ENCODE measurements around the gene NBPF11.
"Not testable (repeated sequence)": the region's sequence is repeated elsewhere in the genome, so short reads cannot be mapped to it uniquely, and the experiment has no call there.

Gene NBPF11

DNA sequence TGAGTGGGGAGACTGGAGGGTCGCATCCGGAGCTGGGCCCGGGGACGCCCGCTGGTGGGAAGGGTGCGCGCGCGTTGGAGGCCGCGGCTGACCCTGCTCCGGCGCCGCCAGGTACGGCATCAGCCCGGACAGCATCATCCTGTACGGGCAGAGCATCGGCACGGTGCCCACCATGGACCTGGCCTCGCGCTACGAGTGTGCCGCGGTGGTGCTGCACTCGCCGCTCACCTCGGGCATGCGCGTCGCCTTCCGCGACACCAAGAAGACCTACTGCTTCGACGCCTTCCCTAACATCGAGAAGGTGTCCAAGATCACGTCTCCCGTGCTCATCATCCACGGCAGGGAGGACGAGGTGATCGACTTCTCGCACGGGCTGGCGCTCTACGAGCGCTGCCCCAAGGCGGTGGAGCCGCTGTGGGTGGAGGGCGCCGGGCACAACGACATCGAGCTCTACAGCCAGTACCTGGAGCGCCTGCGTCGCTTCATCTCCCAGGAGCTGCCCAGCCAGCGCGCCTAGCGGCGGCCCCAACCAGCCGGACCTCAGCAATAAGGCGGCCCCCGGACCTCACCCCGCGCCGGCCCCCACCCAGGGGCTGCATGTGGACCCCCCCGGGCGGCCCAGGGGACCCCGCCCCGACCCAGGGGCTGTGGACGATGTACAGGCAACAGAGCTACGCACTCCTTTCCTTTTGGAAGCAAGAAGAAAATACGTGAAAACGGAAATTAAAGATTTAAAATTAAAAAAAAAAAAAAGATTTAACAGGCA lies 2.8 kb downstream of the NBPF11 start:
- not testable (repeated sequence) for DNase-seq (ENCODE audit: low read depth, low spot score)

DNA sequence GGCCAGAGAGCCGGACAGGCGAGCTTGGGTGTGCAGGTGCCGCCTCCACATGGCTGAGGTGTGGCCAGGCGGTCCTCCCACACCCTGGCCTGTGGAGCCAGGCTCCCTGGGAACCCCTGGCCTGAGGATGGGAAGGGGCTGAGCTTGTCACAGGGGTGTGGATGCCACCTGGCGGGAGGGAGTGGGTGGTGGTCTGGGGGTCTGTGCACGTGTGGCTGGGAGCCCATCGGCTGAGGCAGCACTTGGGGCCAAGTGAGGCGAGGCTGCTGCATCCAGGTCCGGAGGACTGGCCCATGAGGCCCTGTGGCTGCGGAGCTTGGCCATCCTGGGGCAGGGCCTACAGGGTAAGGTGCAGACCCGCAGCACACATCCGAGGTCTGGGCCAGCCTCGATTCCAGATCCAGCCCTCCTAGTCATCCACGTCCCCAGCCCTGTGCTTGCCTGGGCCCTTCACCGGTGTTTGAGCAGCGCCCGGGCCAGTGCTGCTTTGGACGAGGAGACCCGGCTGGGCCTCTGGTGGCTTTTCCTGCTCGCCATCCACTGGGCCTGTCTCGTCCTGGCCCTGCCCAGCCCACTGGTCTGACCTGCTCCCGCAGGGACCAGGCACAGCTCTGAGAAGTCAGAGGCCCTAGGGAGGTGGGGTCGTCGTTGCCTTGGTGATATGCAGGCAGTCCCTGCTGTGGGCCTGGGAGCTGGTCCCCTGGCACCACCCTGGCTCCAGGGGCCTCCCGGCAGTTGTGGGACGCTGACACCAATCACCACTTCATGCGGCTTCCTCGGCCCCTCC lies 4.8 kb downstream of the NBPF11 start:
- DNase-seq (ENCODE audit: low read depth, low spot score) = not testable (repeated sequence)

DNA sequence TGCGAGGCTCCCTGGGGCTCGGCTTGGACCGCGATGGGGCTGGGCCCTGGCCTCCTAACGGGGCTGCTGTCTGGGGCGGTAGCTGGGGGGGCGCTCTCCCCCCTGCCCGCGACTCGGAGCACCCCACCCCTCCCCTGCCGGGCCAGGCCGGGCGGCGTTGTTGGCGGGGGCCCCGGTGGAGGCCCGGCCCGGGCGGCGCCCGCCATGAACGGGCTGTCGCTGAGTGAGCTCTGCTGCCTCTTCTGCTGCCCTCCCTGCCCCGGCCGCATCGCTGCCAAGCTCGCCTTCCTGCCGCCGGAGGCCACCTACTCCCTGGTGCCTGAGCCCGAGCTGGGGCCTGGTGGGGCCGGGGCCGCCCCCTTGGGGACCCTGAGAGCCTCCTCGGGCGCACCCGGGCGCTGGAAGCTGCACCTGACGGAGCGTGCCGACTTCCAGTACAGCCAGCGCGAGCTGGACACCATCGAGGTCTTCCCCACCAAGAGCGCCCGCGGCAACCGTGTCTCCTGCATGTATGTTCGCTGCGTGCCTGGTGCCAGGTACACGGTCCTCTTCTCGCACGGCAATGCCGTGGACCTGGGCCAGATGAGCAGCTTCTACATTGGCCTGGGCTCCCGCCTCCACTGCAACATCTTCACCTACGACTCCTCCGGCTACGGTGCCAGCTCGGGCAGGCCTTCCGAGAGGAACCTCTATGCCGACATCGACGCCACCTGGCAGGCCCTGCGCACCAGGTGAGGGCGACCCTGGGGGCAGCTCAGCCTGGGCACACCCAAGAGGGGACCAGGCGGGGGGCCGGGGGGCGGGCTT lies 5.7 kb downstream of the NBPF11 start:
- not testable (repeated sequence) for DNase-seq (ENCODE audit: low read depth, low spot score)

DNA sequence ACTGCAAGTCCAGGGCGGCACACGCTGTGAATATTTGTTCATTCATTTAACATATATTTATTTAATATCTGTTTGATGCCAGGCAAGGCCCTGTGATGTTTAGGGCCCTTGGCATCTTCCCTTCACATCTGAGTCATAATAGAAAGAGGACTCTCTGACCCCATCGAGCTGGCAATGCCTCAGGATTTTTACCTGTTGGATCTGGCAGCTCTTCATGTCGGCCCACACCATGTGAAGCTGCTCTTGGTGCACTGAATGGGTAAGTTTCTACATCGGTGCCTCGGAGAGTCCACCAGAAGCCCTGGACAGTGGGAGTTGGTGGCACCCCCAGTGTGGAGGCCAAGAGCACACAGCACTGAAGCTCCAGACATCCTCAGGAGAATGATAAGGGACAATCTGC lies 8.9 kb downstream of the NBPF11 start:
- not testable (repeated sequence) for DNase-seq (ENCODE audit: low read depth, low spot score)

DNA sequence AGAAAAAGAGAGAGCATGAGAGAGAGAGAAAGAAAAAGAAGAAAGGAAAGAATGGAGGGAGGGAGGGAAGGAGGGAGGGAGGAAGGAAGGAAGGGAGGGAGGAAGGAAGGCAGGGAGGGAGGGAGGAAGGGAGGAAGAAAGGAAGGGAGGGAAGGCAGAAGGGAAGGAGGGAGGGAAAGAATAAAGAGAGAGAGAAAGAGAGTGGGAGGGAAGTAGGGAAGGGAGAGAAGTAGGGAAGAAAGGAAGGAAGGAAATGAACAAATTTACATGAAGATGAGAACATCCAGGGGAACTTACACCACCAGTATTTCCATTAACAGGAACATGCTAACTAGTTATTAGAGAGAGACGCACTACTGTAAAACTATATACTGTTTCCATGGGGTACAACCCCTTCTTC lies 10.1 kb downstream of the NBPF11 start:
- DNase-seq (ENCODE audit: low read depth, low spot score) = not testable (repeated sequence)

DNA sequence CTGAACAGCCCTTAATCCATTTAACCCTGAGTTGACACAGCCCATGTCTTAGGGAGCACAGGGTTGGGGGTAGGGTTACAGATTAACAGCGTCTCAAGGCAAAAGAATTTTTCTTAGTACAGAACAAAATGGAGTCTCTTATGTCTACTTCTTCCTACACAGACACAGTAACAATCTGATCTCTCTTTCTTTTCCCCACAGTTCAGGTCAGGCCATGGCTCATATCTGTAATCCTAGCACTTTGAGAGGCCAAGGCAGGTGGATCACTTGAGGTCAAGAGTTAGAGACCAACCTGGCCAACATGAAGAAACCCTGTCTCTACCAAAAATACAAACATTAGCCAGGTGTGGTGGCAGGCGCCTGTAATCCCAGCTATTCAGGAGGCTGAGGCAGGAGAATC lies 13.5 kb downstream of the NBPF11 start:
- not testable (repeated sequence) for DNase-seq (ENCODE audit: low read depth, low spot score)

DNA sequence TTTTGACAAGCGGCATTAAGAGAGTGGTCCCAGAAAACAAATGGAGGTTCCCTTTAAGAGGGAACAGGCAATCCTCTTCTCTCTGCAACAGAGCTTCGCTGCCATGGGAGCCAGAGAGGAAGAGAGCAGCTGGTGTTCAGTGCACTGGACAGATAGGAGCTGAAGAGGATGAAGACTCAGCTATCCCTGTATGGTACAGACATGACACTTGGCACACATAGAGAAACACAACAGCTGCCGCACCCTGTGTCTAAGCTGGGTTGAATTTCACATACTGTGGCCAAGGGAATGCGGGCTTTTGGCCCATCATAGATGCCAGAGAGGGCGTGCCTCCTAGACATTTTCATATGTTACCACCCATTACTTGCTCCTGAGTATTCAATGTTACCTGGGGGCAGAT lies 29.7 kb downstream of the NBPF11 start:
- DNase-seq (ENCODE audit: low read depth, low spot score) = not testable (repeated sequence)

DNA sequence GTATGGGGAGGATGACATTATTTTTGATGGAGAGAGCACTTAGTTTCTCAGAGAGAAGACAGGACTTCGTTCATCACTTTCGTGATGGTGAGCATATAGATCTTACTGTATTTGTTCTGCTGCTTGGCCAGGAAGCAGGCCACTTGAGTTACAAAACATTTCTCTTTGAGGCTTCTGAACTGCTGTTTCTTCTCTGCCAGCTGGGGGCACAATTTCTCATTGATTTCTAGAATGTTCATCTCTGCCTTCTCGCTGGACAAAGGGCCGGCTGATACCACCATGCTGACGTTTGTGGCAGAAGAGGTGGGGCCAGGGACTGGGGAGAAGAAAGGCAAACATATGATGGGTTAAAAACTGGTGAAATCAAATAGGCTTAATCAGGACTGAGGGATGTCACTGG lies 31.7 kb downstream of the NBPF11 start:
- DNase-seq (ENCODE audit: low read depth, low spot score) = not testable (repeated sequence)

DNA sequence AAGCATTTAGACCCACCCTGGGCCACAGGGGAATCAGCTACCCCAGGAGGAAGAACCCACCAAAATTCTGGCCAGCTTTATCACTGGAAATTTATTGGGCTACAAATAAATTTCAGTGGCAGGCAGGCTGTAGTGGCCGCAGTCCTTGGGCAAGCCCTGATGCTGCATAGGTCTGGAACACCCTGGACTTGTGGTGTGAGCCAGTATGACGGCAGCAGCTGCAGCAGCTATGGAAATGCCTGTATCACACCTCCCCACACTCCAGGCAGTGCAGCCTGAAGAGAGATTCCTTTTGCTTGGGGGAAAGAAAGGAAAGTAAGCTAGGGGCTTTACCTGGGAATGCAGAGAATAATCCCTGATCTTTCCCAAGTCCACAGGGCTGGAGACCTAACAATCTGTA lies 56.3 kb downstream of the NBPF11 start:
- not testable (repeated sequence) for DNase-seq (ENCODE audit: low read depth, low spot score)

DNA sequence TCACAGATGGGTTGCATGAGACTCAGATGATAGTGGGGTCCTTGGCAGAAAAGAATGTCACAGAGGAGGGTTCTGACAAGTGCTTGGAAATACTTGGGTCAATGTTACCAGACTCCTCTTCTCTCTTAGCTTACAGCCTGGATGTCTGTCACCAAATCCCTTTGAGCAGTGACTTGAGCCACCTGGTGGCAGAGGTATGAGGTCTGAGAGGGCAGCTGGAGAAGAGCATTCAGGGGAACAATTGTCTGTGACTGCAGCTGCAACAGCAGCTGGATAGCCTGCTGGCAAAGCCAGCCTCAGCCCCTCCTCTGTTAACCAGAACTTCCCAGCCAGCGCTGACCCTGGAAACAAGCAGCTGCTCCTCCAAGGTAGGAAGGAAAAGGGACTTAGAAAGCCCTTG lies 65.9 kb downstream of the NBPF11 start:
- DNase-seq (ENCODE audit: low read depth, low spot score) = not testable (repeated sequence)

DNA sequence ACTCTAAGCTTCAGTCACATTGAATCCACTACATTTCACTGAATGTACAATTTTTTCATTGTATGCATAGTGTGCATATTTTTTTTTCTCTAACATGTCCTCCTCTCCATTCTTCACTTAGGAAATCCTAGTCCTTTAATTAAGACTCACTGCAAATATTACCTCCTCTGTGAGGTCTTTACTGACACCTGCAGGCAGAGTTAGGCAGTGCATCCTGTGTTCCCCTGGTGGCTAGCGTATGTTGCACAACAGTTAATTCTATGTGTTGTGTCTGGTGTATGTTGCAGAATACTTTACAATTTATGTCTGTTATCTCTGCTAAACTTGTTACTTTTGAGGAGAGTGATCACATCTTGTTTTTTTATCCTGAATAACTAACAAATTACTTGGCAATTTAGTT lies 70.9 kb downstream of the NBPF11 start:
- not testable (repeated sequence) for DNase-seq (ENCODE audit: low read depth, low spot score)

DNA sequence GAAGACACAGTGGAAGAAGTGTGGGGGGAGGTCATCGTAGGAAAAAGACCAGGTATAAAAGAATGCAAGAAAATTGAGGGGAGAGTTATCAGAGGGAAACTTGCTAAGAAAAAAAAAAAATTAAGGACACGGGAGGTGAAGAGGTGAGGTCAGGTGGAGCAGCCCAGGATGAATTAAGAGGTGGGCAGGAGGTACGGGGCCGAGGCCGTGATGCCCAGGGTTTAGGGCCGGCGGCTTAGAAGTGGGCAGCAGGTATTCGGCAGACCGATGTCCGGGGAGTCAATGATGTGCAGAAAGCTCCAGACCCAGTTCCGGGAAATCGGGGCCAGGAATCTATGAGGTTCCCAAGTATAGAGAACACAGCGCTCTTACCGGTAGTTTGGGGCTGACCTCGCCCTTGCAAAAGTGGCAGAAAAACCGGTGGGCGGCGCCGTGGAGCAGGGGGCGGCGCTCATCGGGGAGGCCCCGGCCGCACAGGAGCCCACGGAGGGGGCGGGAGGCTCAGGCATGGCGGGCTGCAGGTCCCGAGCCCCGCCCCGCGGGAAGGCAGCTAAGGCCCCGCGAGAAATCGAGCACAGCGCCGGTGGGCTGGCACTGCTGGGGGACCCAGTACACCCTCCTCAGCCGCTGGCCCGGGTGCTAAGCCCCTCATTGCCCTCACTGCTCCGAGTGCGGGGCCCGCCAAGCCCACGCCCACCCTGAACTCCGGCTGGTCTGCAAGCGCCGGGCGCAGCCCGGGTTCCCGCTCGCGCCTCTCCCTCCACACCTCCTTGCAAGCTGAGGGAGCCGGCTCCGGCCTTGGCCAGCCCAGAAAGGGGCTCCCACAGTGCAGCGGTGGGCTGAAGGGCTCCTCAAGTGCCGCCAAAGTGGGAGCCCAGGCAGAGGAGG lies 73.2 kb downstream of the NBPF11 start:
- DNase-seq (ENCODE audit: low read depth, low spot score) = not testable (repeated sequence)

DNA sequence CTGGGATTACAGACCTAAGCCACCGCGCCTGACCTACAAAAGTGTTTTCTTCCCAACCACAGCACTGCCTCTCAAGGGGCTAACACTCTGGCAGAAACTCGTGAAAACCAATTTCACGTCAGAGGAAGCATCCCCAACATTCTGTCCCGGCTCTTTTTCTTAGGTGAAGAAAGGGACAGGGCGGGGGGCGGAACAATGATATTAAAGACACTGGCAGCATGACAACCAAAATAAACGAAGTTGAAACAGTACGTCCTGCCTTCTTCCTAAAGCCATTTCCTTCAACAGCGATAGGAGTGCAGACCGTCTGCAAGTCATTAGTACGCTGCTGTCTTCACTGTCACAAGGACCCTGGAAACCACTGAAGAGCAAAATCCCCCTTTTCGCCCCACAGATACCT lies 74.0 kb downstream of the NBPF11 start:
- DNase-seq (ENCODE audit: low read depth, low spot score) = not testable (repeated sequence)

DNA sequence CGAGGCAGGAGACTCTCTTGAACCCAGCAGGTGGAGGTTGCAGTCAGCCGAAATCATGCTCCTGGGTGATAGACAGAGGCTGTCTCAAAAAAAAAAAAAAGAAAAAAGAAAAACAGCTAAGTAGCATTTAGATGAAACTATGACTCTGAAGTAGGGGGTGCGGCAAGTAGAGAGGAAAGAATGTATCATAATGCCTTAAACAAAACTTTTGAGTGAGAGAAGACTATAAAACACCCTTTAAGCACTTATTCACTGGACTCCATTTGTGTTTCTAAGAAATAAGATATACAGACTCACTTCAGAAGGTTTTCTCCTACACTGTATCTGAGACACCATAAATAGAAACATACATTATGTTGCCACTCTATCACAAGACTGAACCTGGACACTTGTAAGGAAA lies 74.6 kb downstream of the NBPF11 start:
- DNase-seq (ENCODE audit: low read depth, low spot score) = not testable (repeated sequence)

DNA sequence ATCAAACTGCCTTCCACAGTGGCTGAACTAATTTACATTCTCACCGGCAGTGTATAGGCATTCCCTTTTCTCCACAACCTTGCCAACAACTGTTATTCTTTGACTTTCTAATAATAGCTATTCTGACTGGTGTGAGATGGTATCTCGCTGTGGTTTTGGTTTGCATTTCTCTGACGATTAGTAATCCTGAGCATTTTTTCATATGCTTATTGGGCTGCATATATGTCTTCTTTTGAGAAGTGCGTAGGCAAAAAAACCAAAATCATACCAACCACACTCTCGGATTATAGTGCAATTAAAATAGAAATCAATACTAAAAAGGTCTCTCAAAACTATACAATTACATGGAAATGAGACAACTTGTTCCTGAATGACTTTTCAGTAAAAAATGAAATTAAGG lies 78.7 kb downstream of the NBPF11 start:
- not testable (repeated sequence) for DNase-seq (ENCODE audit: low read depth, low spot score)

DNA sequence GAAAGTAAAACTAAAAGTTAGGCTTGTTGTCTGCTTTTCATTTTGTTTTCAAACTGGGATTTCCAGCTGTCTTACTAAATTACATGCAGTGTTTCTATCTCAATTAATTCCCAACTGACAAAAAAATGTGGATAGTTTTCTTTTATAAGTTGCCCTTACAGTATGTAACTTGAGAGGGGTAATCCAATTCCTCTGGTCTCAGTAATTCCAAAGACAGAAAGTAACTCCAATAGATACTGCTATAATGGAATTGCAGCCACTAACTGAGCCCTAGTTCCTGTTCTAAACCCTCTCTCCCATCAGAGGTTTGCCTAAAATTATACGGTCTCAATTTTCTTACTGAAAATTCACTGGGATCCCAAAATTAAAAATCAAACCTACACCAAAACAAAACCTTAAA lies 83.5 kb downstream of the NBPF11 start:
- not testable (repeated sequence) for DNase-seq (ENCODE audit: low read depth, low spot score)

DNA sequence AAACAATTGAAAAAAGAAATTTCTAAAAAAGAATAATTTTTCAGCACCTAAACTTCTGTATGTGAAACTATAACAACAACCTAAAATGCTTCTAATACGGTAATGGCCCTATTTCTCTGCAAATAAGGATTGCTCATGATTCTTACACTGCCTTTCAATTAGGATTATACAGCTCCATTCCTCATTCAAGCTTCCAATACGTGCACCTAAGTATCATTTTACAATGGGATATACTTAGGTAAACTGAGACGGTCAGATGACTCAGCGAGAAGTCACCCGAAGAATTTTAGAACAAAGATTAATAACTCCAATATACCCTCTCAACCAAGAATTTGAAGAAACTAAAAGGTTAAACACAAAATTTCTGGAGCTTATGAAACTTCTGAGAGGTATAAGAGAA lies 83.9 kb downstream of the NBPF11 start:
- not testable (repeated sequence) for DNase-seq (ENCODE audit: low read depth, low spot score)

DNA sequence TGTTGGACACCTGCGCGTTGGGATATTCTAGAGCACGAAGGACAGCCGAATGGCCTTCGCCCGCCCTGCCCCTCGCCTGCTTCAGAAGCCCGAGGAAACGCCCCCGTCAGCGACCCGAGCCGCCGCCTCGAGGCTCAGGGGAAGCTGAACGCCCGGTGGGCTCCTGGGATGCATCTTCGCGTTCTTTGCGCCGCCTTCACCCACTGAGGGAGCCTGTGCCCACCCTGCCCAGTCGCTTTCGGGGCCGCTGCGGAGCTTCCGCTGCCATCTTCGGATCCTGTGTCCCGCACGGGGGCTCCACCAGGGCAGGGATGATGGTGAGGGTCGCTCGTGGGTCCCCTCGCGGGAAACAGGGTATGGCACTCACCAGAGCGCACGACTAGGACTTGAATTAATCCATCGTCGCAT lies 91.8 kb downstream of the NBPF11 start:
- DNase-seq (ENCODE audit: low read depth, low spot score) = not testable (repeated sequence)

DNA sequence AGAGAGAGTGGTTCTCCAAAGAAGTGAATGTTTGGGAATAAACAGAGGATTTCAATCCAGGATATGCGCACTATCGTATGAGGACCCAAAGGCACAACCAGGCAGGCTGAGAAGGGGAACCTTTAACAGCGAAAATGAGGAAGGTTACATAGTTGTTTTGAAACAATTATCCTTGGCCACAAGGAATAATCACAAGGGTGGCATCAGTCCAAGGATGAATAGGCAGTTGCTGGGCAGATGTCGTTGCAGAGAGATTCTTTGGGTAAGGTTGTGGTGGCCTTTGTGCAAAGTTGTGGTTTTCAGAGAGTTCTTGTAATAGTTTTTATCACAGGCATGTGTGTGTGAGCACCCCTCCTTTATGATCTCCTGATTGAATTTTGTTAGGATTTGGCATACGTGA lies 94.7 kb downstream of the NBPF11 start:
- DNase-seq (ENCODE audit: low read depth, low spot score) = not testable (repeated sequence)

Data from brain pericyte (primary cell).